ENCODE data around the gene MFSD1. TPM values are rescaled to one million over a fixed set of nuclear protein-coding genes. Genes with fewer than 3 reads are reported as not detected.

The MFSD1 gene
- total and polyA plus RNA-seq, 2 of the 4 experiments (the other 2 are of a cell fraction), result 50.4 to 64.2 TPM

- Histone ChIP-seq H2BK15ac (ENCODE audit: low read depth, low read length) (no peak overlapping the region; the same call in 2 of the 3 replicates), H2AK5ac (ENCODE audit: low read depth, low read length) (no peak overlapping the region; the same call in 1 of the 2 replicates), H3K27me3 (ENCODE audit: control insufficient read depth, insufficient read depth, low read length) (no peaks in the 10 kb centered on the region), H3K9me3 (ENCODE audit: control insufficient read depth, insufficient read depth, low read length) (peaks cover 5% of the 10 kb centered on the region), H3K9ac (ENCODE audit: low read depth, low read length) (no peak overlapping the region), H3K4me2 (ENCODE audit: low read depth, low read length) (no peak overlapping the region), H2BK120ac (ENCODE audit: low read depth, low read length) (no peak overlapping the region), H2AFZ (replicated peaks; ENCODE audit: low read length, poor library complexity) (no peak overlapping the region), H2BK20ac (ENCODE audit: low read depth, low read length) (no peak overlapping the region; the same call in none of the 2 replicates), H3K27ac (ENCODE audit: insufficient read depth, low read length) (no peak overlapping the region), H4K5ac (ENCODE audit: low read depth, low read length) (no peak overlapping the region; the same call in 1 of the 2 replicates), H3K18ac (ENCODE audit: low read depth, low read length) (no peak overlapping the region), H2BK5ac (ENCODE audit: low read depth, low read length, poor library complexity, severe bottlenecking) (no peak overlapping the region), H3K56ac (ENCODE audit: extremely low read depth, insufficient read depth, low read length) (no peak overlapping the region), H3K4me1 (ENCODE audit: control insufficient read depth, insufficient read depth, low read length) (peaks cover 5% of the 10 kb centered on the region; the same call in 1 of the 2 replicates), H3K36me3 (ENCODE audit: control insufficient read depth, insufficient read depth, low read length) (no peaks in the 10 kb centered on the region), H4K8ac (ENCODE audit: low read depth in 2 of 2, low read length in 2 of 2) (no peak overlapping the region), H4K91ac (ENCODE audit: insufficient read depth, low read depth, low read length) (no peak overlapping the region), H3K4me3 (ENCODE audit: insufficient read depth, low read depth, low read length) (no peak overlapping the region), H3K4ac (ENCODE audit: low read depth, low read length) (no peak overlapping the region), H2AK9ac (replicated peaks; ENCODE audit: low read depth, low read length, poor library complexity) (no peak overlapping the region), H3K9me1 (ENCODE audit: insufficient read depth, low read length) (no peaks in the 10 kb centered on the region), H4K20me1 (ENCODE audit: insufficient read depth, low read length) (no peaks in the 10 kb centered on the region), H3K14ac (replicated peaks; ENCODE audit: low read depth, low read length) (no peak overlapping the region), H3K79me1 (ENCODE audit: low read depth in 1 of 2, low read length in 2 of 2) (no peaks in the 10 kb centered on the region), H3K23ac (ENCODE audit: low read depth, low read length) (no peak overlapping the region)
- in situ Hi-C loops (cut with MboI; ENCODE audit: low sequenced_read_pairs), result loop anchor here (25.0 kb wide), 1 partner anchor 671 kb away; the partner anchor contains the start of genes RSRC1 and SHOX2
- ATAC-seq (ENCODE audit: low read depth) (no peak), DNase-seq (no peak)
- intact Hi-C loops (cut with micrococcal nuclease), result no loop called here
- no CpG with 5 or more reads among the region's 2 CpGs for WGBS, 2 experiments (ENCODE audit: extremely low coverage in 2 of 2, insufficient read length in 1 of 2)
- BruUV-seq (replicated peaks), result no TSS peak
- dilution Hi-C loops (cut with HindIII; ENCODE audit: low sequenced_read_pairs, unreplicated experiment), result no loop called here
- CTCF ChIA-PET, result interaction anchor here (1.1 to 1.3 kb wide), 2 partner anchors 111 to 138 kb away, joined by 4 read pairs; partner anchors contain the start of genes GFM1 and LXN
- POLR2A ChIA-PET (ENCODE audit: unreplicated experiment), result no interaction called here
- no peak for TF ChIP-seq MXI1 (IDR thresholded peaks at IDR 0.05; ENCODE audit: borderline replicate concordance, low read depth, low read length)
- TF ChIP-seq MAZ (IDR thresholded peaks at IDR 0.05; ENCODE audit: borderline replicate concordance, low read depth, low read length), result no peak
- no peak for TF ChIP-seq MAFK (IDR thresholded peaks at IDR 0.05; ENCODE audit: low read depth, low read length)
- no peak for TF ChIP-seq FOS (IDR thresholded peaks at IDR 0.05; ENCODE audit: low read depth, low read length)
- no peak for TF ChIP-seq BHLHE40 (IDR thresholded peaks at IDR 0.05; ENCODE audit: low read depth, low read length)
- no peak for TF ChIP-seq RFX5 (IDR thresholded peaks at IDR 0.05; ENCODE audit: low read depth, low read length)
- TF ChIP-seq RCOR1 (IDR thresholded peaks at IDR 0.05; ENCODE audit: insufficient replicate concordance, low read length), result no peak
- TF ChIP-seq CEBPB (IDR thresholded peaks at IDR 0.05; ENCODE audit: low read depth, low read length), result no peak
- no peak for TF ChIP-seq SMC3 (IDR thresholded peaks at IDR 0.05; ENCODE audit: low read depth, low read length)
- no peak for TF ChIP-seq RAD21 (IDR thresholded peaks at IDR 0.05; ENCODE audit: low read length)
Measured at GRCh38 chr3:158783051-158783450, 18.8 kb upstream of the MFSD1 start.

All from IMR-90 (cell line).